HEK293 (cell line): ENCODE measurements around the gene LCN12.

Experiments
- CTCF ChIA-PET: fragments of 350-600 bp; formaldehyde crosslinking; extraction: SDS; loops from one replicate; lab custom pipeline; 2021; ENCODE audit warnings: antibody characterized with exemption; lab: Yijun Ruan, JAX
- POLR2A ChIA-PET: fragments of 300-600 bp; formaldehyde crosslinking; extraction: SDS; loops from one replicate; lab custom pipeline; 2020; ENCODE audit warnings: antibody characterized with exemption, inconsistent platforms; lab: Yijun Ruan, JAX
- H3K27ac ChIP-seq: fragments of 200-500 bp; sonication (Bioruptor generic); 2 replicates; pipeline ENCODE4 v1.5.1; 2014; ENCODE audit warnings: low read depth, low read length, control low read depth, inconsistent platforms; ENCODE audit errors: extremely low read depth
- H3K36me3 ChIP-seq, 2 experiments: fragments of 200-500 bp in 1 of 2; sonication (Bioruptor generic) in 1 of 2; 1 replicate in 1 of 2; 2 replicates in 1 of 2; pipeline ENCODE4 v1.5.1; 2014 to 2017; ENCODE audit warnings: inconsistent platforms in 2 of 2, low read length in 2 of 2; ENCODE audit not compliant: control insufficient read depth in 2 of 2, insufficient read depth in 1 of 2
- H3K4me1 ChIP-seq: fragments of 200-500 bp; sonication (Bioruptor generic); 2 replicates; pipeline ENCODE4 v1.5.1; 2014; ENCODE audit warnings: mild to moderate bottlenecking, low read length, inconsistent platforms; ENCODE audit not compliant: control insufficient read depth, insufficient read depth
- H3K4me3 ChIP-seq: 2 replicates; pipeline ENCODE4 v1.5.1; 2011; ENCODE audit warnings: low read depth, mild to moderate bottlenecking, control low read depth, low read length, moderate library complexity
- H3K9me3 ChIP-seq: fragments of 200-500 bp; sonication (Bioruptor generic); 2 replicates; pipeline ENCODE4 v1.5.1; 2014; ENCODE audit warnings: low read depth, low read length, inconsistent platforms; ENCODE audit not compliant: control insufficient read depth, insufficient read depth
- BCL11A ChIP-seq: fragments of 450-650 bp; formaldehyde crosslinking; IDR thresholded peaks from 2 replicates; pipeline ENCODE4 v1.5.1; 2016; ENCODE audit warnings: low read depth, missing biosample characterization, missing genetic modification characterization
- GFI1B ChIP-seq: fragments of 450-650 bp; formaldehyde crosslinking; IDR thresholded peaks from 2 replicates; pipeline ENCODE4 v1.5.1; 2016; ENCODE audit warnings: missing biosample characterization, missing genetic modification characterization
- GLI4 ChIP-seq: fragments of 450-650 bp; formaldehyde crosslinking; IDR thresholded peaks from 2 replicates; pipeline ENCODE4 v1.5.1; 2016; ENCODE audit warnings: missing biosample characterization, missing genetic modification characterization
- KLF8 ChIP-seq: fragments of 450-650 bp; formaldehyde crosslinking; IDR thresholded peaks from 2 replicates; pipeline ENCODE4 v1.5.1; 2016; ENCODE audit warnings: missing biosample characterization, missing genetic modification characterization
- MYNN ChIP-seq: fragments of 450-650 bp; formaldehyde crosslinking; IDR thresholded peaks from 2 replicates; pipeline ENCODE4 v1.5.1; 2016; ENCODE audit warnings: missing biosample characterization, missing genetic modification characterization, borderline replicate concordance
- SALL2 ChIP-seq: fragments of 450-650 bp; formaldehyde crosslinking; IDR thresholded peaks from 2 replicates; pipeline ENCODE4 v1.5.0; 2017; ENCODE audit warnings: missing biosample characterization, mild to moderate bottlenecking, missing genetic modification characterization, borderline replicate concordance
- SCRT1 ChIP-seq: fragments of 450-650 bp; formaldehyde crosslinking; IDR thresholded peaks from 2 replicates; pipeline ENCODE4 v1.5.1; 2016; ENCODE audit warnings: missing biosample characterization, missing genetic modification characterization, borderline replicate concordance
- ZNF174 ChIP-seq: fragments of 450-650 bp; formaldehyde crosslinking; IDR thresholded peaks from 2 replicates; pipeline ENCODE4 v1.5.0; 2017; ENCODE audit warnings: missing biosample characterization, mild to moderate bottlenecking, missing genetic modification characterization
- ZNF2 ChIP-seq: fragments of 450-650 bp; formaldehyde crosslinking; IDR thresholded peaks from 2 replicates; pipeline ENCODE4 v1.5.1; 2016; ENCODE audit warnings: missing biosample characterization, missing genetic modification characterization
- ZNF202 ChIP-seq: fragments of 450-650 bp; formaldehyde crosslinking; IDR thresholded peaks from 2 replicates; pipeline ENCODE4 v1.5.1; 2016; ENCODE audit warnings: missing biosample characterization, missing genetic modification characterization, borderline replicate concordance
- ZNF404 ChIP-seq: fragments of 450-650 bp; formaldehyde crosslinking; IDR thresholded peaks from 2 replicates; pipeline ENCODE4 v1.5.1; 2017; ENCODE audit warnings: missing biosample characterization, missing genetic modification characterization
- ZNF473 ChIP-seq: fragments of 450-650 bp; formaldehyde crosslinking; IDR thresholded peaks from 2 replicates; pipeline ENCODE4 v1.5.1; 2017; ENCODE audit warnings: missing biosample characterization, missing genetic modification characterization
- ZNF639 ChIP-seq: fragments of 450-650 bp; formaldehyde crosslinking; IDR thresholded peaks from 2 replicates; pipeline ENCODE4 v1.5.1; 2016; ENCODE audit warnings: missing biosample characterization, missing genetic modification characterization
- TF ChIP-seq, protein P1 (sequence below): fragments of 450-650 bp; formaldehyde crosslinking; IDR thresholded peaks from 2 replicates; pipeline ENCODE4 v1.5.1; 2016; ENCODE audit warnings: missing biosample characterization, missing genetic modification characterization
- TF ChIP-seq, protein P2 (sequence below): fragments of 450-650 bp; formaldehyde crosslinking; IDR thresholded peaks from 2 replicates; pipeline ENCODE4 v1.5.1; 2016; ENCODE audit warnings: missing biosample characterization, missing genetic modification characterization
- TF ChIP-seq, protein P3 (sequence below): fragments of 450-650 bp; formaldehyde crosslinking; IDR thresholded peaks from 2 replicates; pipeline ENCODE4 v1.5.1; 2016; ENCODE audit warnings: missing biosample characterization, missing genetic modification characterization
- TF ChIP-seq, protein P4 (sequence below): fragments of 450-650 bp; formaldehyde crosslinking; IDR thresholded peaks from 2 replicates; pipeline ENCODE4 v1.5.1; 2016; ENCODE audit warnings: missing biosample characterization, missing genetic modification characterization
- TF ChIP-seq, protein P5 (sequence below): fragments of 450-650 bp; formaldehyde crosslinking; IDR thresholded peaks from 2 replicates; pipeline ENCODE4 v1.5.1; 2016; ENCODE audit warnings: missing biosample characterization, missing genetic modification characterization
- TF ChIP-seq, protein P6 (sequence below): fragments of 450-650 bp; formaldehyde crosslinking; IDR thresholded peaks from 2 replicates; pipeline ENCODE4 v1.5.1; 2016; ENCODE audit warnings: missing biosample characterization, missing genetic modification characterization

Gene LCN12

DNA sequence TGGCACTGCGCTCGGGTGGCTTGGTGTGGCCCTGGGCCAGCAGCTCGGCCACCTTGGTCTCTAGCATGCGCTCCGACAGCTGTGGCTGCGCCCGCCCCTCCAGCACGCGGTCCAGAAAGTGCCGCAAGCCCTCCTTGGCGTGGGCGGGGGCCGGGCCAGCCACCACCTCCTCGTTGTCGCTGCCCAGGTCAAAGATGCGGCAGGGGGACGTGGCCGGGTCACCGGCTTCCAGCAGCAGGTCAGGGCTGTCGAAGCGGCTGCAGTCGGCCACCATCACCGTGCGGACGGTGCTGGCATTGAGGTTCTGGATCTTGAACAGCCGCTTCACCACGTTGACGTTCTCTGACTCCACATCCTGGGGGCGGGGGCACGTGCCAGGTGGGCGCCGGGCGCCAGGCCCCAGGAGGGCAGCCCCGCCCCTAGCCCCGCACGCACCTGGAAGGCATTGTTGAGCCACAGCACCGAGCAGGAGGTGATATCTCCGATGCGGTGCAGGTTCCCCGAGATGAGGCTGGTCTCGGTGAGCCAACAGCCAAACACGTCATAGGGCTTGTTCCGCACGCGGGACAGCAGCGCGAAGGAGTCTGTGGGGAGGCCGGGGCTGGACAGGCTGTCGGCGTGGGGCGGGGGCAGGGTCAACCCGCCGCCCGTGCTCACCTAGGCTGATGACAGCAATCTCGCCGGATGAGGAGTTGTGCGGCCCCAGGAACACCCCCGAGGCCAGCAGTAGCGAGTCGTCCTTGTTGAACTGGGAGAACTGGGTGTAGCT is 9.8 kb upstream of the LCN12 start (continued):
- TF ChIP-seq, protein P1, sequence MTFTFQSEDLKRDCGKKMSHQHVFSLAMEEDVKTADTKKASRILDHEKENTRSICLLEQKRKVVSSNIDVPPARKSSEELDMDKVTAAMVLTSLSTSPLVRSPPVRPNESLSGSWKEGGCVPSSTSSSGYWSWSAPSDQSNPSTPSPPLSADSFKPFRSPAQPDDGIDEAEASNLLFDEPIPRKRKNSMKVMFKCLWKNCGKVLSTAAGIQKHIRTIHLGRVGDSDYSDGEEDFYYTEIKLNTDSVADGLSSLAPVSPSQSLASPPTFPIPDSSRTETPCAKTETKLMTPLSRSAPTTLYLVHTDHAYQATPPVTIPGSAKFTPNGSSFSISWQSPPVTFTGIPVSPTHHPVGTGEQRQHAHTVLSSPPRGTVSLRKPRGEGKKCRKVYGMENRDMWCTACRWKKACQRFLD: no peak
- TF ChIP-seq ZNF202 (tag by site-specific recombination): no peak
- no peak for TF ChIP-seq ZNF174 (tag by site-specific recombination)
- 0 out of 2 replicates have a peak, but pooled peaks have one; percentile 21 for TF ChIP-seq ZNF2 (tag by site-specific recombination)
- TF ChIP-seq BCL11A: peak; percentile 63; the same call in 1 of the 2 replicates
- TF ChIP-seq, protein P2, sequence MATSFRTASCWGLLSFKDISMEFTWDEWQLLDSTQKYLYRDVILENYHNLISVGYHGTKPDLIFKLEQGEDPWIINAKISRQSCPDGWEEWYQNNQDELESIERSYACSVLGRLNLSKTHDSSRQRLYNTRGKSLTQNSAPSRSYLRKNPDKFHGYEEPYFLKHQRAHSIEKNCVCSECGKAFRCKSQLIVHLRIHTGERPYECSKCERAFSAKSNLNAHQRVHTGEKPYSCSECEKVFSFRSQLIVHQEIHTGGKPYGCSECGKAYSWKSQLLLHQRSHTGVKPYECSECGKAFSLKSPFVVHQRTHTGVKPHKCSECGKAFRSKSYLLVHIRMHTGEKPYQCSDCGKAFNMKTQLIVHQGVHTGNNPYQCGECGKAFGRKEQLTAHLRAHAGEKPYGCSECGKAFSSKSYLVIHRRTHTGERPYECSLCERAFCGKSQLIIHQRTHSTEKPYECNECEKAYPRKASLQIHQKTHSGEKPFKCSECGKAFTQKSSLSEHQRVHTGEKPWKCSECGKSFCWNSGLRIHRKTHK: no peak
- TF ChIP-seq, all 188 proteins: peak for 5

DNA sequence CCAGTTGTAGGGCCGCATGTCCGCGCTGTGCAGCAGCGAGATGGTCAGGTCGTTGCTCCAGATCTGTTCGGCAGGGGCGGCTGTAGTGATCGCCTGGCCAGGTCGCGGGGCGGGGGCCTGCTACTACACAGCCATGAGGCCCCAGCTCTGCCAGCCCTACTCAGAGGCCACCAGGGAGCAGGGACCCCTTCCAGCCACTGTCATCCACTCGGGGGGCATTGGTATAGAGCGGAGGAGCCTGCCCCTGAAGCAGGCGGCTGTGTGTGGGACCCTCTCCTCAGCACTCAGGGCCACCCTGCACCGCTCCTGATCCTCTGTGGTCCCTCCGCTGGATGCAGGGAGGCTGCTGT is 9.2 kb upstream of the LCN12 start:
- Histone ChIP-seq H3K27ac (no peak overlapping the region; the same call in 1 of the 2 replicates), H3K4me3 (no peak overlapping the region), H3K9me3 (no peaks in the 10 kb centered on the region), H3K4me1 (no peaks in the 10 kb centered on the region), H3K36me3 (peaks cover 0 to 46% of the 10 kb centered on the region in 2 experiments; a peak in 1 of 3 replicates)
- ChIA-PET POLR2A (interaction anchor here (0.6 kb wide), 1 partner anchor 49 kb away, joined by 7 read pairs; no protein-coding TSS in a partner anchor), CTCF (no interaction called here)
- TF ChIP-seq SCRT1 (tag by site-specific recombination): no peak
- TF ChIP-seq MYNN (tag by site-specific recombination): no peak
- TF ChIP-seq, protein P3, sequence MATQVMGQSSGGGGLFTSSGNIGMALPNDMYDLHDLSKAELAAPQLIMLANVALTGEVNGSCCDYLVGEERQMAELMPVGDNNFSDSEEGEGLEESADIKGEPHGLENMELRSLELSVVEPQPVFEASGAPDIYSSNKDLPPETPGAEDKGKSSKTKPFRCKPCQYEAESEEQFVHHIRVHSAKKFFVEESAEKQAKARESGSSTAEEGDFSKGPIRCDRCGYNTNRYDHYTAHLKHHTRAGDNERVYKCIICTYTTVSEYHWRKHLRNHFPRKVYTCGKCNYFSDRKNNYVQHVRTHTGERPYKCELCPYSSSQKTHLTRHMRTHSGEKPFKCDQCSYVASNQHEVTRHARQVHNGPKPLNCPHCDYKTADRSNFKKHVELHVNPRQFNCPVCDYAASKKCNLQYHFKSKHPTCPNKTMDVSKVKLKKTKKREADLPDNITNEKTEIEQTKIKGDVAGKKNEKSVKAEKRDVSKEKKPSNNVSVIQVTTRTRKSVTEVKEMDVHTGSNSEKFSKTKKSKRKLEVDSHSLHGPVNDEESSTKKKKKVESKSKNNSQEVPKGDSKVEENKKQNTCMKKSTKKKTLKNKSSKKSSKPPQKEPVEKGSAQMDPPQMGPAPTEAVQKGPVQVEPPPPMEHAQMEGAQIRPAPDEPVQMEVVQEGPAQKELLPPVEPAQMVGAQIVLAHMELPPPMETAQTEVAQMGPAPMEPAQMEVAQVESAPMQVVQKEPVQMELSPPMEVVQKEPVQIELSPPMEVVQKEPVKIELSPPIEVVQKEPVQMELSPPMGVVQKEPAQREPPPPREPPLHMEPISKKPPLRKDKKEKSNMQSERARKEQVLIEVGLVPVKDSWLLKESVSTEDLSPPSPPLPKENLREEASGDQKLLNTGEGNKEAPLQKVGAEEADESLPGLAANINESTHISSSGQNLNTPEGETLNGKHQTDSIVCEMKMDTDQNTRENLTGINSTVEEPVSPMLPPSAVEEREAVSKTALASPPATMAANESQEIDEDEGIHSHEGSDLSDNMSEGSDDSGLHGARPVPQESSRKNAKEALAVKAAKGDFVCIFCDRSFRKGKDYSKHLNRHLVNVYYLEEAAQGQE (tag by site-specific recombination): no peak
- TF ChIP-seq, protein P4, sequence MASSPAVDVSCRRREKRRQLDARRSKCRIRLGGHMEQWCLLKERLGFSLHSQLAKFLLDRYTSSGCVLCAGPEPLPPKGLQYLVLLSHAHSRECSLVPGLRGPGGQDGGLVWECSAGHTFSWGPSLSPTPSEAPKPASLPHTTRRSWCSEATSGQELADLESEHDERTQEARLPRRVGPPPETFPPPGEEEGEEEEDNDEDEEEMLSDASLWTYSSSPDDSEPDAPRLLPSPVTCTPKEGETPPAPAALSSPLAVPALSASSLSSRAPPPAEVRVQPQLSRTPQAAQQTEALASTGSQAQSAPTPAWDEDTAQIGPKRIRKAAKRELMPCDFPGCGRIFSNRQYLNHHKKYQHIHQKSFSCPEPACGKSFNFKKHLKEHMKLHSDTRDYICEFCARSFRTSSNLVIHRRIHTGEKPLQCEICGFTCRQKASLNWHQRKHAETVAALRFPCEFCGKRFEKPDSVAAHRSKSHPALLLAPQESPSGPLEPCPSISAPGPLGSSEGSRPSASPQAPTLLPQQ (tag by site-specific recombination): no peak
- TF ChIP-seq ZNF639 (tag by site-specific recombination): no peak
- TF ChIP-seq ZNF473: no peak
- TF ChIP-seq, protein P5, sequence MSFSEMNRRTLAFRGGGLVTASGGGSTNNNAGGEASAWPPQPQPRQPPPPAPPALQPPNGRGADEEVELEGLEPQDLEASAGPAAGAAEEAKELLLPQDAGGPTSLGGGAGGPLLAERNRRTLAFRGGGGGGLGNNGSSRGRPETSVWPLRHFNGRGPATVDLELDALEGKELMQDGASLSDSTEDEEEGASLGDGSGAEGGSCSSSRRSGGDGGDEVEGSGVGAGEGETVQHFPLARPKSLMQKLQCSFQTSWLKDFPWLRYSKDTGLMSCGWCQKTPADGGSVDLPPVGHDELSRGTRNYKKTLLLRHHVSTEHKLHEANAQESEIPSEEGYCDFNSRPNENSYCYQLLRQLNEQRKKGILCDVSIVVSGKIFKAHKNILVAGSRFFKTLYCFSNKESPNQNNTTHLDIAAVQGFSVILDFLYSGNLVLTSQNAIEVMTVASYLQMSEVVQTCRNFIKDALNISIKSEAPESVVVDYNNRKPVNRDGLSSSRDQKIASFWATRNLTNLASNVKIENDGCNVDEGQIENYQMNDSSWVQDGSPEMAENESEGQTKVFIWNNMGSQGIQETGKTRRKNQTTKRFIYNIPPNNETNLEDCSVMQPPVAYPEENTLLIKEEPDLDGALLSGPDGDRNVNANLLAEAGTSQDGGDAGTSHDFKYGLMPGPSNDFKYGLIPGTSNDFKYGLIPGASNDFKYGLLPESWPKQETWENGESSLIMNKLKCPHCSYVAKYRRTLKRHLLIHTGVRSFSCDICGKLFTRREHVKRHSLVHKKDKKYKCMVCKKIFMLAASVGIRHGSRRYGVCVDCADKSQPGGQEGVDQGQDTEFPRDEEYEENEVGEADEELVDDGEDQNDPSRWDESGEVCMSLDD (tag by site-specific recombination): no peak
- TF ChIP-seq, protein P6, sequence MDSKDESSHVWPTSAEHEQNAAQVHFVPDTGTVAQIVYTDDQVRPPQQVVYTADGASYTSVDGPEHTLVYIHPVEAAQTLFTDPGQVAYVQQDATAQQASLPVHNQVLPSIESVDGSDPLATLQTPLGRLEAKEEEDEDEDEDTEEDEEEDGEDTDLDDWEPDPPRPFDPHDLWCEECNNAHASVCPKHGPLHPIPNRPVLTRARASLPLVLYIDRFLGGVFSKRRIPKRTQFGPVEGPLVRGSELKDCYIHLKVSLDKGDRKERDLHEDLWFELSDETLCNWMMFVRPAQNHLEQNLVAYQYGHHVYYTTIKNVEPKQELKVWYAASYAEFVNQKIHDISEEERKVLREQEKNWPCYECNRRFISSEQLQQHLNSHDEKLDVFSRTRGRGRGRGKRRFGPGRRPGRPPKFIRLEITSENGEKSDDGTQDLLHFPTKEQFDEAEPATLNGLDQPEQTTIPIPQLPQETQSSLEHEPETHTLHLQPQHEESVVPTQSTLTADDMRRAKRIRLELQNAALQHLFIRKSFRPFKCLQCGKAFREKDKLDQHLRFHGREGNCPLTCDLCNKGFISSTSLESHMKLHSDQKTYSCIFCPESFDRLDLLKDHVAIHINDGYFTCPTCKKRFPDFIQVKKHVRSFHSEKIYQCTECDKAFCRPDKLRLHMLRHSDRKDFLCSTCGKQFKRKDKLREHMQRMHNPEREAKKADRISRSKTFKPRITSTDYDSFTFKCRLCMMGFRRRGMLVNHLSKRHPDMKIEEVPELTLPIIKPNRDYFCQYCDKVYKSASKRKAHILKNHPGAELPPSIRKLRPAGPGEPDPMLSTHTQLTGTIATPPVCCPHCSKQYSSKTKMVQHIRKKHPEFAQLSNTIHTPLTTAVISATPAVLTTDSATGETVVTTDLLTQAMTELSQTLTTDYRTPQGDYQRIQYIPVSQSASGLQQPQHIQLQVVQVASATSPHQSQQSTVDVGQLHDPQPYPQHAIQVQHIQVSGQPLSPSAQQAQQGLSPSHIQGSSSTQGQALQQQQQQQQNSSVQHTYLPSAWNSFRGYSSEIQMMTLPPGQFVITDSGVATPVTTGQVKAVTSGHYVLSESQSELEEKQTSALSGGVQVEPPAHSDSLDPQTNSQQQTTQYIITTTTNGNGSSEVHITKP (tag by site-specific recombination): no peak
- TF ChIP-seq SALL2 (tag by site-specific recombination): no peak
- TF ChIP-seq GLI4 (tag by site-specific recombination): no peak
- TF ChIP-seq GFI1B (tag by site-specific recombination): no peak
- no peak for TF ChIP-seq ZNF404 (tag by site-specific recombination)
- TF ChIP-seq KLF8: no peak
